Measurements from ENCODE around the gene RER1.

The RER1 gene

DNA sequence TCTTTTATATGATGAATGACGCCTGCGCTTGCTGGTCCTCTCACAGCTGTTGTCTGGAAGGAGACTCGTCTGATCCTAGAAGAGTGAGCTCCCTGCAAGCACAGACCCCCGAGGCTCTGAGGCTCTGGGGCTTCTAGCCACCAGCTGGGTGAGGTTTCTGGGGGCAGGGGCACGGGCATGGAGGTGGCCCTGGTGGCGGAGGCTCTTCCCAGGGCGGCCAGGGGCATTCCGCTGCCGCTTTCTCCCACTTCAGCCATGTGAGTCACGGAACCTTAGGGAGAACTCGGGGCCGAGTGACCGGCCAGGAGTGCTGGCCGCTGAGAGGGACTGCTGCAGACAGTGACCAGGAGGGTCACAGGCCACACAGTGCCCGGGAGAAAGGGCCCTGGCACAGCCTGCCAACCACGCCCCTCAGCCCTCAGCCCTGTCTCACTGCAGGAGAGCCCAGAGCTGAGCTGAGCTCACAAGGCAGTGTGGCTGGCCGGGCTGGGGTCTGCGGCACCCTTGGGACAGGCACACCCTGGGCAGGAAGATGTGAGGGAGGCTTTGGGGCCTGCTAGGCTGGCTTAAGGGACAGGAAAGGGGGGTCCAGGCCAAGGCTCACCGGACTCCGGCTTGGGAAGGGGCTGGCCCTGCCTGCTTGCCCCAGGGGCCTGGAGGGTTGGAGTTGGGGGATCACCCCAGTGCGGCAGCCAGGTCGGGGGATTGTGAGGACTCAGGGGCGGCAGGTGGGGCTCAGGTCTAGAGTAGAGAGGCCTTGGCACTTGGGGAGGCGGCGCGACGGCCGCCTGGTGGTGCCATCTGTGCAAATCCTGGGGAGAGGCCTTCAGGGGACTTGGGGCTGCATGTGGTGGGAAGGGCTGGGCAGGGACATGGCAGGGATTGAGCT is 36.0 kb upstream of the RER1 start:
- Histone ChIP-seq H3K9ac (ENCODE audit: low read depth, low read length) (no peak overlapping the region), H3K36me3 (ENCODE audit: control insufficient read depth, insufficient read depth, low read length) (no peaks in the 10 kb centered on the region), H3K4me3 (ENCODE audit: low read depth, low read length) (no peak overlapping the region), H3K27ac (ENCODE audit: low read depth, low read length) (no peak overlapping the region), H3K4me1 (ENCODE audit: control insufficient read depth, insufficient read depth, low read length) (no peaks in the 10 kb centered on the region), H3K9me3 (ENCODE audit: control insufficient read depth, insufficient read depth, low read length) (no peaks in the 10 kb centered on the region), H3K27me3 (ENCODE audit: control insufficient read depth, insufficient read depth, low read length) (no peaks in the 10 kb centered on the region)

DNA sequence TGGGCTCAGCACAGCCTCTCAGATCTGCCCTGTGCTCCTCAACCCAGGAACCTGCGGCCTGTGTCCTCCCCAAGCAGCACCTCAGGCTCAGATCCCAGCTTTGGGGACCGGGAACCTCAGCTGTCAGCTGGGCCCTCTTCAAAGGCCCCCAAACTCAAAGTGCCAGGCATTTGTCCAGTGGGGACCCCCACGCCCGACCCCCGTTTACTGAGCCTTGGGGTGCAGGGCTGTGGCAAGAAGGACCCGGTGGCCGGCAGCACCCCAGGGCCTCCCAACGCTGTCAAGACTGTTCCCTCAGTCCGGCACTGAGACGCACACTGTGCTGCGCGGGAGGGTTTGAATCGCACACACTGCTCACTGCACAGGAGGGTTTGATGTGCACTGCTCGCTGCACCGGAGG is 35.2 kb upstream of the RER1 start:
- Histone ChIP-seq H3K9me3 (ENCODE audit: control insufficient read depth, insufficient read depth, low read length) (no peaks in the 10 kb centered on the region), H3K27ac (ENCODE audit: low read depth, low read length) (no peak overlapping the region), H3K4me3 (ENCODE audit: low read depth, low read length) (no peak overlapping the region), H3K9ac (ENCODE audit: low read depth, low read length) (no peak overlapping the region), H3K36me3 (ENCODE audit: control insufficient read depth, insufficient read depth, low read length) (no peaks in the 10 kb centered on the region), H3K4me1 (ENCODE audit: control insufficient read depth, insufficient read depth, low read length) (no peaks in the 10 kb centered on the region), H3K27me3 (ENCODE audit: control insufficient read depth, insufficient read depth, low read length) (no peaks in the 10 kb centered on the region)

DNA sequence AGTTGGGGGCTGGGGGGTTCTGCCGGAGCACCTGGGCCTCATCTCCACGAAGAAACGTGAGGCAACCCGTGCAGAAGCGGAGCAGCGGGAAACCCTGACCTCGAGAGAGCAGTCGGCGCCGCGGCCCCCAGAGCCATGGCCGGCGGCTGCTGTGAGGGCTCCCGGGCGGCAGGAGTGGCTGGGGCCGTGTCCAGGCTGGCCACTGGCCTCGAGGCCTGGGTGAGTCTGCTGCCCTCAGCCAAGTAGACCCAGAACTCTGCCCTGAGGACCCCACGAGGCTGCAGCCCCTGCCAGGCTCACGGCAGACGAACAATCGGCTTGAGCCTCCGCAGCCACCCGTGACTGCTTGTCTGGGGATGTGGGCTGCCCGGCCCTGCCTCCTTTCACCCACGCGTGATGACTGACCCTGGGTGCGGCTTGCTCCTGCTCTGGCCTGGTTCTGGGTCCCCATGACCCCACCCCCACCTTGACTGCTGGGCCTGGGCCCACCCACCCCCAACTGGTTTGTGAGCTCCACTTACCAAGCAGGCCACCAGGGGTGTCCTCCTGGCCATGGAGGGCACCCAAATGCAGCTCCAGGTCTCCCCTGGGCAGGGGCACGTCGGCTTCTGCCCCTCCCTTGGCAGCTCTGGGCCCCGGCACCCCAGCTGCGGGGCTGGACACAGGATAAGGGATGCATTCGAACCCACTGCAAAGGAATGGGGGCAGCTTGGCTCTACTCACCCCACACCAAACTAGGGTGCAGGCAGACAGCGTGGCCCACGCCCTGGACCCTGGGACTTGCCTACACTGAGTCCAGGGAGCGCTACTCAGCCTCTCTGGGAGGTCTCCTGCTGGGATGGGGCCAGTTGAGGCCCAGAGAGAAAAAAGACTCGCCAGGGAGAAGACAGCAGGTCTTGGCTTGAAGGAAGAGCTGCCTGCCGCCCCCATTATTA is 34.5 kb upstream of the RER1 start:
- no peaks in the 10 kb centered on the region for H3K36me3 ChIP-seq (ENCODE audit: control insufficient read depth, insufficient read depth, low read length)
- no peak overlapping the region for H3K9ac ChIP-seq (ENCODE audit: low read depth, low read length)
- no peak overlapping the region for H3K27ac ChIP-seq (ENCODE audit: low read depth, low read length)
- no peak overlapping the region for H3K4me3 ChIP-seq (ENCODE audit: low read depth, low read length)
- H3K9me3 ChIP-seq (ENCODE audit: control insufficient read depth, insufficient read depth, low read length), result no peaks in the 10 kb centered on the region
- no peaks in the 10 kb centered on the region for H3K4me1 ChIP-seq (ENCODE audit: control insufficient read depth, insufficient read depth, low read length)
- no peaks in the 10 kb centered on the region for H3K27me3 ChIP-seq (ENCODE audit: control insufficient read depth, insufficient read depth, low read length)

DNA sequence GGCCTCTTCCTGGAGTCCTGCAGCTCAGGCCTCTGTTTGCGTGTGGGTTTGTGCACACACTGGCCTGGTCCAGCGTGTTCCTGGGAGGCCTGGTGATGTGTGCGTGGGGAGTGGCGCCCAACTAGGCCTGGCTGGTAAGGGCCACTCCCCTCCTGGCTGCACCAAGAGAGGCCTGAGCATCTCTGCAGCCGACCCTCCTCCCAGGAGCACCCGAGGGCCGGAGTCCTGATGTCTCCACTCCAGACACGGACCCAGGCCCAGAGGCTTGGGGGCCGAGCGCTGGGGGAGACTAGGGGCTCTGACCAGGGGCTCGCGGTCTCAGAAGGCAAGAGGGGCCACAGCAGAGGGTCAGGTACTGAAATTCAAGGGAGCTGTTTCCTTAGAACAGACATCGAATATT is 33.6 kb upstream of the RER1 start:
- no peaks in the 10 kb centered on the region for H3K27me3 ChIP-seq (ENCODE audit: control insufficient read depth, insufficient read depth, low read length)
- no peaks in the 10 kb centered on the region for H3K9me3 ChIP-seq (ENCODE audit: control insufficient read depth, insufficient read depth, low read length)
- H3K36me3 ChIP-seq (ENCODE audit: control insufficient read depth, insufficient read depth, low read length), result no peaks in the 10 kb centered on the region
- no peaks in the 10 kb centered on the region for H3K4me1 ChIP-seq (ENCODE audit: control insufficient read depth, insufficient read depth, low read length)
- H3K27ac ChIP-seq (ENCODE audit: low read depth, low read length), result no peak overlapping the region
- H3K9ac ChIP-seq (ENCODE audit: low read depth, low read length), result no peak overlapping the region
- no peak overlapping the region for H3K4me3 ChIP-seq (ENCODE audit: low read depth, low read length)

DNA sequence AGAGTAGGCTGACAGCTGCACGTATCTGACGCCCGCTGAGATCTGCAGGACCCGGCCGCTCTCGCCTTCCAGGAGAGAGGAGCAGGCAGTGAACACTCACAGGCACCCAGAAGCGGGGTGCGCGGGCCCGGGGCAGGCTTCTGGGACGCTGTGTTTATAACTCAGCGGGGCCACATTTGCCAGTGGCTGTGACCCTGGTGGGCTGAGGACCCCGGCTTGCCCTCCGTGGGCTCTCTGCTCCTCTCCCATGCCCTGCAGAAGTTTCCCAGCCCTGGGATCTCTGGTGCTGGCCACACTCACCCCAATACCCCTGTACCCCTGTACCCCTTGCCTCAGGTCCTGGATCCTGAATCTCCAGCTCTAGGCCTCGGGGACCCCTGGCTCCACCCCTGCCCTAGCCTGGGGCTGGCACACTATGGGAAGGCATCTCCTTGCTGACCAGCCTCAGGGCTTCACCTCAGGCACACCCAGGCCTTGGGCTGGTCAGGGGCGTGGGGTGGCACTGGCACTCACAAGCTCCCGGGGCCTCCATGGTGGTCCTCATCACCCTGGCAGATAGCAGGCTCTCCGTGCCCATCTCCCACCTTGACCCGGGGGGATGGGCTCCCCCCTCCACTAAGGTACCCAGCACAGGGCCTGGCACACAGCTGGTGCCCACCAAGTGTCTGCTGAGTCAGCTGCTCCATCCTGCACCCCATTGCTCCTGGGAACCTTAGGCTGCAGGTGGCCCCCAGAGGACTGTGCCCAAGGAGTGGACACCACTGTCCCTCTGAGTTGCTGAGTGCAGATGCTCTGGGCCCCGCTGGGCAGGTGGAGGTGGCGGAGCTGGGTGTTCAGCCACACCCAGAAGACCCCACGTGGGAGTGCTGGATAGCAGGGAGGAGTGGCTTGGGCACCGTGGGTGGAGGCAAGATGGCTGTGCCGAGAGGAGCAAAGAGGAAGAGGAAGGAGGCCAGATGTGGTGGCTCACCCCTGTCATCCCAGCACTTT is 32.7 kb upstream of the RER1 start:
- no peak overlapping the region for H3K27ac ChIP-seq (ENCODE audit: low read depth, low read length)
- no peak overlapping the region for H3K4me3 ChIP-seq (ENCODE audit: low read depth, low read length)
- no peaks in the 10 kb centered on the region for H3K36me3 ChIP-seq (ENCODE audit: control insufficient read depth, insufficient read depth, low read length)
- H3K9me3 ChIP-seq (ENCODE audit: control insufficient read depth, insufficient read depth, low read length), result peaks cover under 1% of the 10 kb centered on the region; the same call in 1 of the 2 replicates
- H3K9ac ChIP-seq (ENCODE audit: low read depth, low read length), result no peak overlapping the region
- H3K4me1 ChIP-seq (ENCODE audit: control insufficient read depth, insufficient read depth, low read length), result no peaks in the 10 kb centered on the region
- H3K27me3 ChIP-seq (ENCODE audit: control insufficient read depth, insufficient read depth, low read length), result no peaks in the 10 kb centered on the region

- H3K27ac ChIP-seq (ENCODE audit: low read depth, low read length), result no peak overlapping the region
- H3K36me3 ChIP-seq (ENCODE audit: control insufficient read depth, insufficient read depth, low read length), result no peaks in the 10 kb centered on the region
- H3K4me3 ChIP-seq (ENCODE audit: low read depth, low read length), result no peak overlapping the region
- no peaks in the 10 kb centered on the region for H3K27me3 ChIP-seq (ENCODE audit: control insufficient read depth, insufficient read depth, low read length)
- peaks cover 3% of the 10 kb centered on the region; the same call in 1 of the 2 replicates for H3K9me3 ChIP-seq (ENCODE audit: control insufficient read depth, insufficient read depth, low read length)
- H3K9ac ChIP-seq (ENCODE audit: low read depth, low read length), result no peak overlapping the region
- no peaks in the 10 kb centered on the region for H3K4me1 ChIP-seq (ENCODE audit: control insufficient read depth, insufficient read depth, low read length)
Observed at GRCh38 chr1:2360588-2361364, 30.9 kb upstream of the RER1 start.

GRCh38 chr1:2363847-2364513 is 27.7 kb upstream of the RER1 start:
- no peak overlapping the region for H3K27ac ChIP-seq (ENCODE audit: low read depth, low read length)
- H3K36me3 ChIP-seq (ENCODE audit: control insufficient read depth, insufficient read depth, low read length), result no peaks in the 10 kb centered on the region
- H3K9me3 ChIP-seq (ENCODE audit: control insufficient read depth, insufficient read depth, low read length), result peaks cover 3% of the 10 kb centered on the region; the same call in 1 of the 2 replicates
- no peak overlapping the region for H3K4me3 ChIP-seq (ENCODE audit: low read depth, low read length)
- no peaks in the 10 kb centered on the region for H3K27me3 ChIP-seq (ENCODE audit: control insufficient read depth, insufficient read depth, low read length)
- no peak overlapping the region for H3K9ac ChIP-seq (ENCODE audit: low read depth, low read length)
- no peaks in the 10 kb centered on the region for H3K4me1 ChIP-seq (ENCODE audit: control insufficient read depth, insufficient read depth, low read length)

DNA sequence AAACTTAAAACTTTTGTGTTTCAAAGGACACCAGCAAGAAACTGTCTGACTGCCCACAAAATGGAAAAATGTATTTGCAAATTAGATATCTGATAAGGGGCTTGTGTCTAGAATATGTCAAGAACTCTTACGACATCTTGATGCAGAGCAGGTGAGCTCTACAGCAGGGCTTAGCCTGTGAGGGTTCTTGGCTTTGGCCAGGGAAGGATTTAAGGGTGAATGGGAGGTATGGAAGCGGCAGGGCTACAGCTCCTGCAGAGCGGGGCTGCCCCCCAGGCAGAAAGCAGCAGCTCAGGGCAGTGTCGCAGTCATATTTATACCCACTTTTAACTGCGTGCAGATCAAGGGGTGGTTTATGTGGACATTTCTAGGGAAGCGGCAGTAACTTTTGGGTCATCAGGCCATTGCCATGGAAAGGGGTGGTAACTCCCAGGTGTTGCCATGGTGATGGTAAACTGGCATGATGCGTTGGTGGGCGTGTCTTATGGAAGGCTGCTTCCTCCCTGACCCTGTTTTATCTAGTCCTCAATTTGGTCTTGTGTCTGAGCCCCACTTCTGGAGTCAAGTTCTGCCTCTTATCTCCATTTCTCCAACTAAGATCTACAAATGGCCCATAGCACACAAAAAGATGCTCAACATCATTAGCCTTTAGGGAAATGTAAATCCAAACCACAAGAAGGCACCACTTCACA is 23.4 kb upstream of the RER1 start:
- Histone ChIP-seq H3K4me1 (ENCODE audit: control insufficient read depth, insufficient read depth, low read length) (no peaks in the 10 kb centered on the region), H3K36me3 (ENCODE audit: control insufficient read depth, insufficient read depth, low read length) (no peaks in the 10 kb centered on the region), H3K9me3 (ENCODE audit: control insufficient read depth, insufficient read depth, low read length) (peaks cover 3% of the 10 kb centered on the region; the same call in 1 of the 2 replicates), H3K4me3 (ENCODE audit: low read depth, low read length) (no peak overlapping the region), H3K27me3 (ENCODE audit: control insufficient read depth, insufficient read depth, low read length) (no peaks in the 10 kb centered on the region), H3K9ac (ENCODE audit: low read depth, low read length) (no peak overlapping the region), H3K27ac (ENCODE audit: low read depth, low read length) (no peak overlapping the region)

All from HUES48 (cell line).